Brain microvascular endothelial cell (primary cell): ENCODE measurements around the gene LMX1B.

Source experiments
- DNase-seq: peaks from one replicate; pipeline ENCODE4 v3.0.0-alpha.2; 2020
- H3K27ac ChIP-seq: fragments of 250-450 bp; sonication (Bioruptor Pico); 2 replicates; pipeline ENCODE4 v1.5.1; 2020; ENCODE audit warnings: mild to moderate bottlenecking, moderate library complexity
- H3K27me3 ChIP-seq: fragments of 250-450 bp; sonication (Bioruptor Pico); replicated peaks from 2 replicates; pipeline ENCODE4 v1.5.1; 2020; ENCODE audit warnings: mild to moderate bottlenecking
- H3K36me3 ChIP-seq: fragments of 250-450 bp; sonication (Bioruptor Pico); replicated peaks from 2 replicates; pipeline ENCODE4 v1.5.1; 2020; ENCODE audit warnings: mild to moderate bottlenecking
- H3K4me3 ChIP-seq: 2 replicates; pipeline ENCODE4 v1.5.1; 2011; ENCODE audit warnings: low read depth, mild to moderate bottlenecking, control low read depth, low read length, moderate library complexity
- CTCF ChIP-seq: IDR thresholded peaks from 2 replicates; pipeline ENCODE4 v1.5.1; 2011; ENCODE audit warnings: low read depth, mild to moderate bottlenecking, moderate library complexity, low read length, control low read depth, inconsistent platforms; ENCODE audit errors: missing control alignments
- in situ Hi-C: cut with HindIII; loops from 2 replicates; pipeline ENCODE4 v1.10.0; 2017; ENCODE audit warnings: low sequenced_read_pairs, low pct_ligation_motif_present

The LMX1B gene

GRCh38 chr9:126641118-126641851, 27.6 kb downstream of the LMX1B start:
- TF ChIP-seq CTCF: no peak
- no peak overlapping the region for H3K27ac ChIP-seq
- no peak for DNase-seq
- H3K36me3 ChIP-seq: no peaks in the 10 kb centered on the region
- peaks cover 68% of the 10 kb centered on the region for H3K27me3 ChIP-seq
- H3K4me3 ChIP-seq: no peak overlapping the region
- in situ Hi-C loops: no loop called here

GRCh38 chr9:126642010-126642744, 28.4 kb downstream of the LMX1B start:
- H3K36me3 ChIP-seq: no peaks in the 10 kb centered on the region
- in situ Hi-C loops: no loop called here
- H3K27ac ChIP-seq: no peak overlapping the region
- no peak for TF ChIP-seq CTCF
- H3K27me3 ChIP-seq: peaks cover 70% of the 10 kb centered on the region
- DNase-seq: no peak
- no peak overlapping the region for H3K4me3 ChIP-seq

- Histone ChIP-seq H3K27me3 (peaks cover 71% of the 10 kb centered on the region), H3K27ac (no peak overlapping the region), H3K36me3 (no peaks in the 10 kb centered on the region), H3K4me3 (no peak overlapping the region)
- DNase-seq: no peak
- TF ChIP-seq CTCF: no peak
- in situ Hi-C loops: no loop called here
These were observed 29.1 kb downstream of the LMX1B start for GRCh38 chr9:126642839-126643238.

DNA sequence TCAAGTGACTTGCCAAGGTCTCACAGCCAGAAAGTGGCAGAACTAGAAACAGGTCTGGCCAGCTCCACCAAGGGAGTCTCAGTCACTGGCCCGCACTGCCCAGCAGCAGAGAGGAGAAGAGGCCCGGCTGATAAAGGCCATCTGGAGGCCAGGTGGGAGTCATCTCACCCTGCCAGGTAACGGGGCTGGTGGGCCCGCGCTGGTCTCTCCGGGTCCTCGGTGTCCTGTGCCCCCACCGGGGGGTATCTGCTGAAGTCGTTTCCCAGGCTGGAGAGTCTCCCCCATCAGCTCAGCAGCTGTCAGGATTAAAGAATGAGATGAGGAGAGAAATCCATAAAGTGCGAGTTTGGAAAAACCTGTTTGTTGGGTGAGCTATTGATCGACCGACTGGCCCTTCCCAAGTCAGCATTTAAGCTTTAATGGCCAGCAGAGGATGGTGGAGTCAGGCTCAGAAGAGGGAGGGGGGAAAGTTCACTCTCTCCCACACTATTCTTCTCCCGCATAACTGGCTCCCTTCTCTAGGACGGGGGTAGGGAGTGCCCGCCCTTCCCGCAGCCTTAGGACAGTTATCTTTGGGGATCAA, 30.3 kb downstream of the LMX1B start:
- H3K27ac ChIP-seq: no peak overlapping the region
- in situ Hi-C loops: no loop called here
- H3K27me3 ChIP-seq: peaks cover 66% of the 10 kb centered on the region
- H3K4me3 ChIP-seq: no peak overlapping the region
- no peak for TF ChIP-seq CTCF
- no peaks in the 10 kb centered on the region for H3K36me3 ChIP-seq
- no peak for DNase-seq

DNA sequence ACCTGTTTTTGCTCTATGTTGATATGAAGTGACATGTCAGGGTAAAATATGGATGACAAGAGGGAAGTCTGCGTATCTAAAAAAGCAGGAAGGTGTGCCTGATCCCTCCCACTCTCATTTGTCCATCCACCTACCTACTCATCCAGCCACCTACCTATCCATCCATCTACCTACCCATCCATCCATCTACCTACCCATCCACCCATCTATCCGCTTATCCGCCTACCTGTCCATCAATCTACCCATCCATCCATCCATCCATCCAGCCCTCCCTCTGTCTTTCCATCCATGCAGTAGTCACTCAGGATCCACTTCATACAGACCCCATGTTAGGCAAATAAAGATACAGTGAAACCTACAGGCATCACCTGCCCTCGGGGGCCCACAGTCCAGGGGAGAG, 32.4 kb downstream of the LMX1B start:
- Histone ChIP-seq H3K4me3 (no peak overlapping the region), H3K27ac (no peak overlapping the region), H3K27me3 (peaks cover 74% of the 10 kb centered on the region), H3K36me3 (no peaks in the 10 kb centered on the region)
- no peak for DNase-seq
- TF ChIP-seq CTCF: no peak
- in situ Hi-C loops: no loop called here
